Activated naive CD4-positive, alpha-beta T cell treated with anti-CD3 and anti-CD28 coated beads for 36 hours (primary cell): ENCODE results near the gene LBR. TPM values are rescaled to one million over a fixed set of nuclear protein-coding genes. Genes with fewer than 3 reads are reported as not detected.

ENCODE experiments used
- CTCF ChIA-PET: fragments of 350-600 bp; sonication (Branson Sonifier 250); formaldehyde crosslinking; loops from one replicate; lab custom pipeline; 2021; ENCODE audit warnings: antibody characterized with exemption; lab: Charles Lee
- DNase-seq: peaks from one replicate; pipeline ENCODE4 v3.0.0-alpha.2; 2020
- H3K27ac Mint-ChIP-seq: one replicate; pipeline ENCODE4 v1.8.0; 2021; ENCODE audit warnings: mild to moderate bottlenecking, mixed read lengths
- H3K27me3 Mint-ChIP-seq: one replicate; pipeline ENCODE4 v1.8.0; 2021; ENCODE audit warnings: low read depth, mixed read lengths
- H3K36me3 Mint-ChIP-seq: one replicate; pipeline ENCODE4 v1.8.0; 2021; ENCODE audit warnings: low read depth, mixed read lengths
- H3K4me1 Mint-ChIP-seq: one replicate; pipeline ENCODE4 v1.8.0; 2021; ENCODE audit warnings: low read depth, mixed read lengths
- H3K4me3 Mint-ChIP-seq: one replicate; pipeline ENCODE4 v1.8.0; 2021; ENCODE audit warnings: mild to moderate bottlenecking, moderate library complexity, mixed read lengths
- H3K9me3 Mint-ChIP-seq: one replicate; pipeline ENCODE4 v1.8.0; 2021; ENCODE audit warnings: mixed read lengths
- intact Hi-C: fragments of 100-400 bp; cut with micrococcal nuclease; formaldehyde crosslinking; loops from one replicate; pipeline ENCODE4 v1.15.1; 2023
- total RNA-seq, 2 experiments: library from RNA; stranded (reverse); gene quantifications; one replicate each; pipeline ENCODE4 v1.2.3, GENCODE V29; 2021

Gene LBR
- total RNA-seq, 2 experiments from 2014 or later = 132 to 138 TPM

- Mint-ChIP-seq H3K27ac (no peak overlapping the region), H3K27me3 (no peaks in the 10 kb centered on the region), H3K4me3 (no peak overlapping the region), H3K9me3 (no peaks in the 10 kb centered on the region), H3K36me3 (peaks cover 26% of the 10 kb centered on the region), H3K4me1 (peaks cover 54% of the 10 kb centered on the region)
- no peak for DNase-seq
- intact Hi-C loops = loop anchor here (5.0 kb wide), 3 partner anchors 228 to 1312 kb away; partner anchors contain the start of genes DEGS1, ENAH and FBXO28
- CTCF ChIA-PET = interaction anchor here (0.5 to 1.5 kb wide), 4 partner anchors 21 to 504 kb away, joined by 3 to 8 read pairs (median 3); no protein-coding TSS in a partner anchor
These were observed 3.2 kb downstream of the LBR start for GRCh38 chr1:225424562-225425200.

GRCh38 chr1:225423518-225423855 is 4.4 kb downstream of the LBR start:
- no peak overlapping the region for H3K27ac Mint-ChIP-seq
- peaks cover 32% of the 10 kb centered on the region for H3K36me3 Mint-ChIP-seq
- H3K9me3 Mint-ChIP-seq = no peaks in the 10 kb centered on the region
- no peak for DNase-seq
- no peak overlapping the region for H3K4me3 Mint-ChIP-seq
- CTCF ChIA-PET = interaction anchor here (0.6 to 0.7 kb wide), 2 partner anchors 642 to 1280 kb away, joined by 3 read pairs; no protein-coding TSS in a partner anchor
- H3K27me3 Mint-ChIP-seq = no peaks in the 10 kb centered on the region
- intact Hi-C loops = no loop called here
- peaks cover 49% of the 10 kb centered on the region for H3K4me1 Mint-ChIP-seq

- H3K27ac Mint-ChIP-seq = peak overlapping the region; percentile 11
- H3K36me3 Mint-ChIP-seq = peaks cover 37% of the 10 kb centered on the region
- no peak for DNase-seq
- no peaks in the 10 kb centered on the region for H3K27me3 Mint-ChIP-seq
- H3K9me3 Mint-ChIP-seq = no peaks in the 10 kb centered on the region
- no peak overlapping the region for H3K4me3 Mint-ChIP-seq
- CTCF ChIA-PET = interaction anchor here (0.7 to 1.7 kb wide), 2 partner anchors 19 to 642 kb away, joined by 3 read pairs; no protein-coding TSS in a partner anchor
- H3K4me1 Mint-ChIP-seq = peaks cover 49% of the 10 kb centered on the region
- intact Hi-C loops = no loop called here
These were observed 4.9 kb downstream of the LBR start for GRCh38 chr1:225422795-225423517.

GRCh38 chr1:225422031-225422605 is 5.7 kb downstream of the LBR start:
- intact Hi-C loops = no loop called here
- Mint-ChIP-seq H3K27ac (no peak overlapping the region), H3K9me3 (no peaks in the 10 kb centered on the region), H3K27me3 (no peaks in the 10 kb centered on the region), H3K36me3 (peaks cover 42% of the 10 kb centered on the region), H3K4me1 (peaks cover 49% of the 10 kb centered on the region), H3K4me3 (no peak overlapping the region)
- no peak for DNase-seq
- CTCF ChIA-PET = interaction anchor here (1.7 kb wide), 1 partner anchor 18 kb away, joined by 3 read pairs; no protein-coding TSS in a partner anchor

- intact Hi-C loops = no loop called here
- Mint-ChIP-seq H3K9me3 (no peaks in the 10 kb centered on the region), H3K27ac (no peak overlapping the region), H3K27me3 (no peaks in the 10 kb centered on the region), H3K36me3 (peaks cover 58% of the 10 kb centered on the region), H3K4me1 (peaks cover 26% of the 10 kb centered on the region), H3K4me3 (no peak overlapping the region)
- no peak for DNase-seq
- CTCF ChIA-PET = interaction anchor here (1.0 kb wide), 1 partner anchor 11 kb away, joined by 3 read pairs; no protein-coding TSS in a partner anchor
These were observed 9.2 kb downstream of the LBR start for GRCh38 chr1:225418598-225418997.

- Mint-ChIP-seq H3K36me3 (peaks cover 57% of the 10 kb centered on the region), H3K4me1 (peaks cover 21% of the 10 kb centered on the region), H3K9me3 (no peaks in the 10 kb centered on the region), H3K27me3 (no peaks in the 10 kb centered on the region), H3K27ac (no peak overlapping the region), H3K4me3 (no peak overlapping the region)
- no peak for DNase-seq
- intact Hi-C loops = no loop called here
- CTCF ChIA-PET = interaction anchor here (1.0 kb wide), 1 partner anchor 10 kb away, joined by 3 read pairs; no protein-coding TSS in a partner anchor
These were observed 9.8 kb downstream of the LBR start for GRCh38 chr1:225418059-225418458.

- CTCF ChIA-PET = interaction anchor here (0.7 kb wide), 1 partner anchor 772 kb away, joined by 6 read pairs; no protein-coding TSS in a partner anchor
- peaks cover 10% of the 10 kb centered on the region for H3K4me1 Mint-ChIP-seq
- H3K9me3 Mint-ChIP-seq = no peaks in the 10 kb centered on the region
- no peak for DNase-seq
- intact Hi-C loops = no loop called here
- no peak overlapping the region for H3K4me3 Mint-ChIP-seq
- no peaks in the 10 kb centered on the region for H3K27me3 Mint-ChIP-seq
- peaks cover 61% of the 10 kb centered on the region for H3K36me3 Mint-ChIP-seq
- no peak overlapping the region for H3K27ac Mint-ChIP-seq
These were observed 11.7 kb downstream of the LBR start for GRCh38 chr1:225415967-225416745.

GRCh38 chr1:225415307-225415706 is 12.5 kb downstream of the LBR start:
- H3K36me3 Mint-ChIP-seq = peaks cover 64% of the 10 kb centered on the region
- CTCF ChIA-PET = interaction anchor here (0.7 to 1.3 kb wide), 2 partner anchors 17 to 771 kb away, joined by 3 to 6 read pairs; no protein-coding TSS in a partner anchor
- intact Hi-C loops = no loop called here
- H3K4me1 Mint-ChIP-seq = peaks cover 9% of the 10 kb centered on the region
- H3K27ac Mint-ChIP-seq = no peak overlapping the region
- no peak overlapping the region for H3K4me3 Mint-ChIP-seq
- no peaks in the 10 kb centered on the region for H3K27me3 Mint-ChIP-seq
- no peak for DNase-seq
- no peaks in the 10 kb centered on the region for H3K9me3 Mint-ChIP-seq

- H3K4me3 Mint-ChIP-seq = no peak overlapping the region
- no peak for DNase-seq
- intact Hi-C loops = no loop called here
- peaks cover 62% of the 10 kb centered on the region for H3K36me3 Mint-ChIP-seq
- H3K4me1 Mint-ChIP-seq = peaks cover 6% of the 10 kb centered on the region
- H3K9me3 Mint-ChIP-seq = no peaks in the 10 kb centered on the region
- H3K27ac Mint-ChIP-seq = no peak overlapping the region
- CTCF ChIA-PET = interaction anchor here (0.8 to 1.3 kb wide), 2 partner anchors 10 to 19 kb away, joined by 3 to 4 read pairs; no protein-coding TSS in a partner anchor
- no peaks in the 10 kb centered on the region for H3K27me3 Mint-ChIP-seq
These were observed 14.0 kb downstream of the LBR start for GRCh38 chr1:225413708-225414375.

GRCh38 chr1:225412803-225413351 is 15.0 kb downstream of the LBR start:
- no peak overlapping the region for H3K27ac Mint-ChIP-seq
- no peak for DNase-seq
- intact Hi-C loops = no loop called here
- H3K36me3 Mint-ChIP-seq = peaks cover 53% of the 10 kb centered on the region
- peaks cover 2% of the 10 kb centered on the region for H3K4me1 Mint-ChIP-seq
- H3K27me3 Mint-ChIP-seq = no peaks in the 10 kb centered on the region
- H3K9me3 Mint-ChIP-seq = no peaks in the 10 kb centered on the region
- no peak overlapping the region for H3K4me3 Mint-ChIP-seq
- CTCF ChIA-PET = interaction anchor here (0.8 kb wide), 1 partner anchor 9 kb away, joined by 4 read pairs; no protein-coding TSS in a partner anchor

- no peaks in the 10 kb centered on the region for H3K9me3 Mint-ChIP-seq
- no peak for DNase-seq
- no peaks in the 10 kb centered on the region for H3K27me3 Mint-ChIP-seq
- peaks cover 2% of the 10 kb centered on the region for H3K4me1 Mint-ChIP-seq
- CTCF ChIA-PET = no interaction called here
- no peak overlapping the region for H3K4me3 Mint-ChIP-seq
- H3K36me3 Mint-ChIP-seq = peaks cover 50% of the 10 kb centered on the region
- no peak overlapping the region for H3K27ac Mint-ChIP-seq
- intact Hi-C loops = no loop called here
These were observed 15.5 kb downstream of the LBR start for GRCh38 chr1:225412321-225412720.
